IPS-20b (cell line): Measurements from ENCODE around the gene GRIK1.

Experiments used
- H3K27ac ChIP-seq: one replicate; pipeline ENCODE4 v1.5.1; 2013; ENCODE audit warnings: low read length
- H3K27me3 ChIP-seq: 2 replicates; pipeline ENCODE4 v1.6.1; 2013; ENCODE audit warnings: mild to moderate bottlenecking, low read length, inconsistent platforms; ENCODE audit not compliant: insufficient read depth
- H3K36me3 ChIP-seq: 2 replicates; pipeline ENCODE4 v1.6.1; 2013; ENCODE audit warnings: low read depth, mild to moderate bottlenecking, inconsistent platforms, low read length, moderate library complexity; ENCODE audit not compliant: insufficient read depth
- H3K4me1 ChIP-seq: 2 replicates; pipeline ENCODE4 v1.6.1; 2013; ENCODE audit warnings: mild to moderate bottlenecking, control low read depth, inconsistent platforms, low read length, moderate library complexity; ENCODE audit not compliant: insufficient read depth
- H3K4me3 ChIP-seq: 2 replicates; pipeline ENCODE4 v1.5.1; 2013; ENCODE audit warnings: mild to moderate bottlenecking, low read length, inconsistent platforms
- H3K9ac ChIP-seq: 2 replicates; pipeline ENCODE4 v1.6.1; 2013; ENCODE audit warnings: low read depth, mild to moderate bottlenecking, inconsistent platforms, low read length, moderate library complexity
- H3K9me3 ChIP-seq: 2 replicates; pipeline ENCODE4 v1.6.1; 2013; ENCODE audit warnings: mild to moderate bottlenecking, low read depth, low read length, inconsistent platforms; ENCODE audit not compliant: insufficient read depth

The GRIK1 gene

DNA sequence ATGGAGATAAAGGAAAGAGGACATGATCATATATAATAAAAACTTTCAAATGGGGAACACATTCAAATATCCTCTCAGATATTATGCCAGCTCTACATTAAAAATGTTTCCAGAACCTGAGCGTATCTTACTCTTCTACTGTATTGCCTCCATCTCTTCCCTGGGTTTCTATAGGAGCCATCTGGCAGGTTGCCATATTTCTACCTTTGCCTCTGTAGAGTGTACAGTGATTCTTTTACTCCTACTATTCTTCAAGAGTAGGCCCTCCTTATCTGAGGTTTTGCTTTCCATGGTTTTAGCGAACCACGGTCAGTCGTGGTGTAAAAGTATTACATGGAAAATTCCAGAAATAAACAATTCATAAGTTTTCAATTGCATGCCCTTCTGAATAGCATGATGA is 259.5 kb downstream of the GRIK1 start:
- peaks cover 13% of the 10 kb centered on the region; the same call in 1 of the 2 replicates for H3K4me1 ChIP-seq
- H3K4me3 ChIP-seq, result no peak overlapping the region
- no peaks in the 10 kb centered on the region for H3K27me3 ChIP-seq
- H3K36me3 ChIP-seq, result no peaks in the 10 kb centered on the region
- H3K9ac ChIP-seq, result no peak overlapping the region
- H3K9me3 ChIP-seq, result no peaks in the 10 kb centered on the region
- H3K27ac ChIP-seq, result no peak overlapping the region

DNA sequence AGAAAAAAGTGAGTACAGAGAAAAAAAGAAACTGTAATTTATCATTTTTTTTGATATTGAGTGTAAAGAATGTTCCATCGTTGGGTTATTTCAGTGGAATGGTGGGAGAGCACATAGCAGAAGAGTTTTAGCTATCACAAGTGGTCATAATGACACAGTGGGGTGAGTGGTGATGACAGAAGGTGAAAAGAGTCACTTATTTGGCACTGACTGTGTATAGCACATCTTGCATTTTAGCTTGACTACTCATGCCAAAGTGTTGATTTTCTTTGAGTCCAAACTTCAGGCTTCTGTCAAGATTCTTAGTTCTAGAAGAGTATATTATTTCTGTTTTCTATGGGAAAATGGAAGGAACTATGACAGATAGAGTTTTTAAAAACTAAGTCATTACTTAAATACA is 261.2 kb downstream of the GRIK1 start:
- Histone ChIP-seq H3K4me1 (peaks cover 15% of the 10 kb centered on the region; the same call in 1 of the 2 replicates), H3K27me3 (no peaks in the 10 kb centered on the region), H3K9ac (no peak overlapping the region), H3K36me3 (no peaks in the 10 kb centered on the region), H3K4me3 (no peak overlapping the region), H3K9me3 (no peaks in the 10 kb centered on the region), H3K27ac (no peak overlapping the region)

DNA sequence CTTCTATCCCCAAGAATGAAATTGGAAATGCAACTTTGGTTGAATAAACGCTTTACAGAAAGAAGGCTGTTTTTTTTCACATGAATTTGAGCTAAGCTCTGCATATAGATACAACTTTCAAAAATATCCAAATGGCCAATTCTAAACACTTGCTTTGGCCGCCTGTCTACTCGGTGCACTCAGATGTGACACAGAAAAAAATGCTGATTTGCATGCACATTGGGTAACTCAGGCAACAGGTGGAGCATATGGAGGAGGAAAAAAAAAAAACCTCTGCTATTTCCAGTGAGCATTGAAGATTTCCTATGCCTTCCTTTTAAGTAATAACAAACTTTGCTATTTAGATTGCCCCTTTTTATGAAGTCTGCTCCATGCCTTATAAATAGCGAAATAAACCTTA is 262.5 kb downstream of the GRIK1 start:
- Histone ChIP-seq H3K36me3 (no peaks in the 10 kb centered on the region), H3K4me3 (no peak overlapping the region), H3K4me1 (peaks cover 15% of the 10 kb centered on the region; the same call in 1 of the 2 replicates), H3K27ac (no peak overlapping the region), H3K9ac (no peak overlapping the region), H3K9me3 (no peaks in the 10 kb centered on the region), H3K27me3 (no peaks in the 10 kb centered on the region)

DNA sequence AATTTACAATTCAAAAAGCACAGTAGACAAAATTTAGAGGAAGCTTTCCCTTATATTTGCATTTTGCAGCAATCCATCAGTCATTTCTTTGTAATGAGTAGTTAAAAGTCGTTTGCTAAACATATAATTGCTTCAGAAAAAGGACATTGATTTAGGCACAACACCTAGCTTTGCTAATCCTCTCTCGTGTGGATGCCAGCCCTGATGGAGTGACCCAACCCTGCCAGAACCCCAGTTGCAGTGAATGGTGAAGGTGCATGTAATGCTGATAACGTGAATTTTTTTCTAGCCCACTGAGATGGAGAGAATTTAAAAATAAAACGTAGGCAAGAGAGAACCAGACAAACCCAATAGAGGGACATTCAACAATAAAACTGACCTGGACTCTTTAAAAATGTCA is 263.4 kb downstream of the GRIK1 start:
- Histone ChIP-seq H3K4me3 (no peak overlapping the region), H3K27me3 (no peaks in the 10 kb centered on the region), H3K36me3 (no peaks in the 10 kb centered on the region), H3K4me1 (peaks cover 15% of the 10 kb centered on the region; the same call in 1 of the 2 replicates), H3K27ac (no peak overlapping the region), H3K9me3 (no peaks in the 10 kb centered on the region), H3K9ac (no peak overlapping the region)

DNA sequence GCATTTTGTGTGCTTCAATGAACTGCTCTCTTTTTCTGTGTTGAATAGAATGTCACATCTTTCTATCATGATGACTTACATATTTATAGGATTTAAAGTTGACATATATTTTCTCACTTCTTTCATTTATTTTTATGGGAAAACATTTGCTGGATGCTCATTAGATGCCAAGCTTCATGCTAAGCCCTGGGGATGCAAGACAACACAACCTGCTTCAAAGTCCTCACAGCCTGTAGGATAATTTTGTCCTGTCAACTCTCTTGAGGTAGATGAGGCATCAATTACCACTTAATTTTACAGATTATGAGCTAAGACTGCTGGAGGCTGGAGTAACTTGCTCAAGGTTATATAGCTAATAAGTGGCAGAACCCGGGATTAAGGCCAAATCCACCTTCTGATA is 264.3 kb downstream of the GRIK1 start:
- no peaks in the 10 kb centered on the region for H3K27me3 ChIP-seq
- H3K27ac ChIP-seq, result no peak overlapping the region
- H3K4me1 ChIP-seq, result peaks cover 15% of the 10 kb centered on the region; the same call in 1 of the 2 replicates
- H3K36me3 ChIP-seq, result no peaks in the 10 kb centered on the region
- no peak overlapping the region for H3K9ac ChIP-seq
- no peaks in the 10 kb centered on the region for H3K9me3 ChIP-seq
- no peak overlapping the region for H3K4me3 ChIP-seq

DNA sequence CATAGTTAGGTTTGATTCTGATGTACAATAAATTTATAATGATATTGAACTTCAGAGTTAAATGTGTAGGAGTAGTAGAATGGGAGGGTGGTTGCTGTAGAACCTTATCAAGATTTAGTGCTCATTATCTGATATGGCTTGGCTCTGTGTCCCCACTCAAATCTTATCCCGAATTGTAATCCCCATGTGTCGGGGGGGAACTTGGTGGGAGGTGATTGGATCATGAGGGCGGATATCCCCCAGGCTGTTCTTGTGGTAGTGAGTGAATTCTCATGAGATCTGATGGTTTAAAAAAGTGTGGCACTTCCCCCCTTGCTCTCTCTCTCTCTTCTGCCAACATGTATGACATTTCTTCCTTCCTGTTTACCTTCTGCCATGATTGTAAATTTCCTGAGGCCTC is 265.5 kb downstream of the GRIK1 start:
- Histone ChIP-seq H3K36me3 (no peaks in the 10 kb centered on the region), H3K27ac (no peak overlapping the region), H3K27me3 (no peaks in the 10 kb centered on the region), H3K4me1 (peaks cover 15% of the 10 kb centered on the region; the same call in 1 of the 2 replicates), H3K4me3 (no peak overlapping the region), H3K9me3 (no peaks in the 10 kb centered on the region), H3K9ac (no peak overlapping the region)

DNA sequence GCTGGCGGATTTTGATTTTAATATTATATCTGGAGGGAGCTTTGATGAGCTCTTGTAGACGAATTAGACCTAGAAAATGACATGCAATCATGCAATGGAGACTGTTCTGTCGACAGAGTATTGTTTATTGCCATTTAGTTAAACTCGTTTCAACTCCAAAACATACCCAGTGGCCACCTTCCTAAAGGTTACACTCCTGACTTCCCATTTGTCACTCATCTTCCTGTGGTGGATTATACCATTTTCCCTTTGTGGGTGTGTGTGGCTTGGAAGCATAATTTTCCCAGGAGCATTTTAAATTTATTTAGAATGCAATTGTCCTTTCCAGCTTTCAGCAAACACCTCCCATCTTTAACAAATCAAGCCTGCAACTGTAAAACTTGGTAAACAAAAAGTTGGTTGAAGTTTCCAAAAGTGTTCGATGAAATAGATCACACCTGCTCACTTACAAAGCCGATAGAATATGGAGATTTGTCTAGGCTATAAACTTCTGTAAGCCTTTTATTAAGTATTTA is 266.6 kb downstream of the GRIK1 start:
- H3K9me3 ChIP-seq, result no peaks in the 10 kb centered on the region
- H3K4me1 ChIP-seq, result peaks cover 15% of the 10 kb centered on the region; the same call in 1 of the 2 replicates
- no peaks in the 10 kb centered on the region for H3K36me3 ChIP-seq
- no peak overlapping the region for H3K27ac ChIP-seq
- H3K9ac ChIP-seq, result no peak overlapping the region
- no peaks in the 10 kb centered on the region for H3K27me3 ChIP-seq
- H3K4me3 ChIP-seq, result no peak overlapping the region

DNA sequence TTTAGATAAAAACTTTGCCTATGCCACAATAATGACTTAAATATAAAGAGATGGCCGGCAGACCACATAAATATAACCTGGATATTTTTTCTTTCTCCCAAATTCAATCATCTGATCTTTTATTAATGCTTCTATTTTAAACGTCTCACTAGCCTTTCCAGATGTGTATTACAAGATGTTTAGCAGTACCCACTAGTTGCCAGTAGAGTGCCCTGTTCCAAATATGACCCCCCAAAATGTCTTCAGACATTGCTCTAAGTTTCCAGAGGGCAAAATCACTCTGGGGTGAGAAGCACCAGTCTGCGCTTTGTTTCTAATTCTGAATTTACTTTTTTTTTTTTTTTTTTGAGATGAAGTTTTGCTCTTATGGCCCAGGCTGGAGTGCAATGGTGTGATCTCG is 268.1 kb downstream of the GRIK1 start:
- H3K36me3 ChIP-seq, result no peaks in the 10 kb centered on the region
- peaks cover 12% of the 10 kb centered on the region; the same call in 1 of the 2 replicates for H3K4me1 ChIP-seq
- no peaks in the 10 kb centered on the region for H3K27me3 ChIP-seq
- H3K9ac ChIP-seq, result no peak overlapping the region
- no peaks in the 10 kb centered on the region for H3K9me3 ChIP-seq
- H3K4me3 ChIP-seq, result no peak overlapping the region
- no peak overlapping the region for H3K27ac ChIP-seq

DNA sequence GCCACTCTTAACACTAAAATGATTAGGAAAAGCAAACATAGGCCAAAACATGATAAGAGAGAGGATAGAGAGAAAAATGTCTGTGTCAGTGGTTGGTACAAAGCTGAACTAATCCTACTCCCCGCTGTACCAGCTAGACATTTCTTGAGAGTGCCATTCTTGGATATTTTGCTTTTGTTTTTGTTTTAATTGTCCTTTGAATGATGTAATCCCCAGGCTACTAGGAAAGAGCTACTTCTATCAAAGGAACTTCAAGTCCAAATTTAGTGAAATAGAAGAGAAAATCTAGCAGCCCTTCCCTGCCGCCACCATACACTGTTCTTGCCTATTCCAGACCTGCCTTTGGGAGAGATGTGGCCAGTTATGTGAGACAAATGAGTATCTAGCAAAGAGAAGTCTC is 269.6 kb downstream of the GRIK1 start:
- no peaks in the 10 kb centered on the region for H3K9me3 ChIP-seq
- H3K9ac ChIP-seq, result no peak overlapping the region
- no peaks in the 10 kb centered on the region for H3K27me3 ChIP-seq
- H3K36me3 ChIP-seq, result no peaks in the 10 kb centered on the region
- H3K4me3 ChIP-seq, result no peak overlapping the region
- H3K27ac ChIP-seq, result no peak overlapping the region
- peaks cover 2% of the 10 kb centered on the region; the same call in 1 of the 2 replicates for H3K4me1 ChIP-seq

DNA sequence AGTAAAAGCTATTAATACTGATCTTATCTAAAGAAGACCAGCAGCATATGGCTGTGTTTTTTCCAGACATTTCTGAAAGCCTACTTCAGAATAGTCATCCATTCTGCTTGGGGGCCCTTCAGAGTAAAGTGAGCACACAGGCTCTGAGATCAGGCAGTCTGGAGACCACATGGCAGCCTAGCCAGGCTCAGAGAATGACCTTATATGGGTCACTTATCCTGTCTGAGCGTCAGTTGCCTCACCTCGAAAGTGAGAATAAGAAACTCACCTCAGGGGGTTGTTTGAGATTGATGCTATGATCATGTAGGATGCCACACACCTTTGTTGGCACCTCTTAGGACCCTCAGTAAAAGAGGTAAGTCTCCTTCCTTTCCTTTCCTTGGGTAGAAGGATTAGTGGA is 270.4 kb downstream of the GRIK1 start:
- Histone ChIP-seq H3K27ac (no peak overlapping the region), H3K4me3 (no peak overlapping the region), H3K27me3 (no peaks in the 10 kb centered on the region), H3K9ac (no peak overlapping the region), H3K4me1 (no peaks in the 10 kb centered on the region), H3K36me3 (no peaks in the 10 kb centered on the region), H3K9me3 (no peaks in the 10 kb centered on the region)

DNA sequence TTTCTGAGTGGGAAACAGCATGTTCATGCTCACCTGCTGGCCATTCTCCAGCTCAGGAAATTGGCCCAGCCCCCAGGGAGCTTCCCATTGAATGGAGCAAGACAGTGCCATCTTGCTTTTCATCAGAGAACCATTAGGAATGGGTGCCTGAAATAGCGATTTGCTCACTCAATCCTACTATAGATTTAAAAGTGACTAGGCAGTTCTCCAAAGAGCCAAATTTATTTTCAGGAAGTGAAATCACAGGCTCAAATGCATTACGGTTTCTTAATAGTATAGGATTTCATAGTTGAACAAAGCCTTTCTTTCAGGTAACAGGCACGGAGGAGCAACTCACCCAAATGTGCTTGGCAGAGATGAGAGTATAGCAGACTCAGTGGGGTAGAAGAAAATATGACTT is 272.1 kb downstream of the GRIK1 start:
- H3K9me3 ChIP-seq, result no peaks in the 10 kb centered on the region
- no peak overlapping the region for H3K9ac ChIP-seq
- no peaks in the 10 kb centered on the region for H3K27me3 ChIP-seq
- H3K4me3 ChIP-seq, result no peak overlapping the region
- H3K36me3 ChIP-seq, result no peaks in the 10 kb centered on the region
- no peaks in the 10 kb centered on the region for H3K4me1 ChIP-seq
- H3K27ac ChIP-seq, result no peak overlapping the region

DNA sequence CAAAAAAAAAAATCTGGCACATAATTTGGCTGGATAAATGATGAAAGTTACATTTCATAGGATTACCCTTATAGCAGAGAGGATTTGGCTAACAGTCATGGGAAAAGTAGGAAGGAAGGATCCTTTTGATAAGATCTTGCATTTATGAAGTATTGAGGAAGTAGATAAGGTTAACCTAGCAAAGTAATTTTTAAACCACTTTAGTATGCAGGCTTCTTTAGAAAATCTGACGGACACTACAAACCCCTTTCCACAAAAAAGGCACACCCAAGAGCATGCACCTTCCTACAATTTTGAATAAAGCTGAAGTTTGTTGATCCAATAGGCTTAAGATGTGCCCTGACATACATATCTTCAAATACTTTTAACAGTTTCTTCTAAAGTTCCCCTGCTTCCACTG is 275.2 kb downstream of the GRIK1 start:
- no peak overlapping the region for H3K27ac ChIP-seq
- no peaks in the 10 kb centered on the region for H3K9me3 ChIP-seq

More for the DNA sequence above, 275.2 kb downstream of the GRIK1 start:
- Histone ChIP-seq H3K36me3 (no peaks in the 10 kb centered on the region), H3K4me1 (no peaks in the 10 kb centered on the region), H3K9ac (no peak overlapping the region), H3K27me3 (no peaks in the 10 kb centered on the region), H3K4me3 (no peak overlapping the region)
